AG04450 (cell line): ENCODE measurements around the gene EHBP1L1. TPM values are rescaled to one million over a fixed set of nuclear protein-coding genes. Genes with fewer than 3 reads are reported as not detected.

Experiments
- CTCF ChIA-PET: fragments of 300-600, 350-600 bp; formaldehyde crosslinking; extraction: SDS; loops from one replicate; lab custom pipeline; 2022; ENCODE audit warnings: antibody characterized with exemption, inconsistent platforms; lab: Charles Lee
- POLR2A ChIA-PET: fragments of 350-600 bp; formaldehyde crosslinking; extraction: SDS; loops from one replicate; lab custom pipeline; 2021; ENCODE audit warnings: antibody characterized with exemption, inconsistent platforms; lab: Yijun Ruan, JAX
- DNase-seq: peaks from one replicate; pipeline ENCODE4 v3.0.0-alpha.2; 2011; ENCODE audit warnings: low read depth, low spot score
- H3K27ac ChIP-seq: one replicate; pipeline ENCODE4 v1.5.1; 2012; ENCODE audit warnings: low read depth, low read length, control low read depth
- H3K27me3 ChIP-seq: one replicate; pipeline ENCODE4 v1.6.0; 2012; ENCODE audit warnings: low read length; ENCODE audit not compliant: control insufficient read depth, insufficient read depth
- H3K4me3 ChIP-seq: 2 replicates; pipeline ENCODE4 v1.5.1; 2011; ENCODE audit warnings: mild to moderate bottlenecking, low read depth, low read length, control low read depth
- H3K9me3 ChIP-seq: 2 replicates; pipeline ENCODE4 v1.5.1; 2012; ENCODE audit warnings: low read length; ENCODE audit not compliant: control insufficient read depth, insufficient read depth
- CTCF ChIP-seq: IDR thresholded peaks from 2 replicates; pipeline ENCODE4 v1.5.1; 2011; ENCODE audit warnings: low read depth, low read length, control low read depth, inconsistent platforms
- polyA plus RNA-seq: library from polyadenylated mRNA; depleted of rRNA; stranded (reverse); fragments of >200 nt; gene quantifications from 2 replicates; pipeline ENCODE4 v1.2.3, GENCODE V29; 2011

EHBP1L1 gene
- polyA plus RNA-seq, 1 experiment: 11.3 TPM

GRCh38 chr11:65581928-65582327 is 6.1 kb downstream of the EHBP1L1 start:
- H3K27ac ChIP-seq: no peak overlapping the region
- DNase-seq: no peak
- POLR2A ChIA-PET: no interaction called here
- no peak overlapping the region for H3K4me3 ChIP-seq
- no peaks in the 10 kb centered on the region for H3K27me3 ChIP-seq
- CTCF ChIA-PET: interaction anchor here (1.1 kb wide), 1 partner anchor 12 kb away, joined by 4 read pairs; no protein-coding TSS in a partner anchor
- no peaks in the 10 kb centered on the region for H3K9me3 ChIP-seq
- no peak for TF ChIP-seq CTCF

GRCh38 chr11:65583589-65583988 is 7.7 kb downstream of the EHBP1L1 start:
- no peak for DNase-seq
- POLR2A ChIA-PET: interaction anchor here (0.6 kb wide), 2 partner anchors 42 to 73 kb away, joined by 4 read pairs; no protein-coding TSS in a partner anchor
- CTCF ChIA-PET: interaction anchor here (1.5 kb wide), 1 partner anchor 10 kb away, joined by 9 read pairs; no protein-coding TSS in a partner anchor
- H3K4me3 ChIP-seq: no peak overlapping the region
- H3K27me3 ChIP-seq: no peaks in the 10 kb centered on the region
- no peak overlapping the region for H3K27ac ChIP-seq
- H3K9me3 ChIP-seq: no peaks in the 10 kb centered on the region
- no peak for TF ChIP-seq CTCF

- H3K27me3 ChIP-seq: no peaks in the 10 kb centered on the region
- ChIA-PET CTCF (interaction anchor here (1.5 kb wide), 1 partner anchor 10 kb away, joined by 9 read pairs; no protein-coding TSS in a partner anchor), POLR2A (interaction anchor here (0.6 kb wide), 1 partner anchor 43 kb away, joined by 4 read pairs; no protein-coding TSS in a partner anchor)
- H3K27ac ChIP-seq: no peak overlapping the region
- H3K4me3 ChIP-seq: no peak overlapping the region
- no peak for TF ChIP-seq CTCF
- no peaks in the 10 kb centered on the region for H3K9me3 ChIP-seq
- DNase-seq: no peak
These were observed 8.3 kb downstream of the EHBP1L1 start for GRCh38 chr11:65584106-65584505.

GRCh38 chr11:65584723-65585171 is 8.9 kb downstream of the EHBP1L1 start:
- H3K27me3 ChIP-seq: no peaks in the 10 kb centered on the region
- H3K9me3 ChIP-seq: no peaks in the 10 kb centered on the region
- no peak overlapping the region for H3K4me3 ChIP-seq
- TF ChIP-seq CTCF: no peak
- DNase-seq: no peak
- POLR2A ChIA-PET: no interaction called here
- CTCF ChIA-PET: interaction anchor here (0.5 to 1.5 kb wide), 2 partner anchors 9 to 483 kb away, joined by 3 to 9 read pairs; no protein-coding TSS in a partner anchor
- H3K27ac ChIP-seq: no peak overlapping the region

GRCh38 chr11:65585396-65586246 is 9.8 kb downstream of the EHBP1L1 start:
- ChIA-PET CTCF (interaction anchor here (0.5 to 1.2 kb wide), 3 partner anchors 9 to 483 kb away, joined by 3 to 4 read pairs (median 3); no protein-coding TSS in a partner anchor), POLR2A (no interaction called here)
- no peaks in the 10 kb centered on the region for H3K27me3 ChIP-seq
- no peak for DNase-seq
- no peak for TF ChIP-seq CTCF
- no peak overlapping the region for H3K27ac ChIP-seq
- H3K4me3 ChIP-seq: no peak overlapping the region
- no peaks in the 10 kb centered on the region for H3K9me3 ChIP-seq
